HPDE6-E6E7 (cell line): ENCODE data around the gene KRT8.
"Not testable (repeated sequence)": the region's sequence is repeated elsewhere in the genome, so short reads cannot be mapped to it uniquely, and the experiment has no call there.

ENCODE experiments used
- DNase-seq: peaks from one replicate; pipeline ENCODE4 v3.0.0; 2011; ENCODE audit warnings: missing footprints; ENCODE audit errors: extremely low spot score

The KRT8 gene

GRCh38 chr12:52901715-52902541 lies 2.9 kb downstream of the KRT8 start:
- DNase-seq = no peak

GRCh38 chr12:52900896-52901714 lies 3.8 kb downstream of the KRT8 start:
- no peak for DNase-seq

GRCh38 chr12:52900166-52900895 lies 4.5 kb downstream of the KRT8 start:
- no peak for DNase-seq

- no peak for DNase-seq
These were observed 5.4 kb downstream of the KRT8 start for GRCh38 chr12:52899338-52900035.

GRCh38 chr12:52896190-52897100 lies 8.4 kb downstream of the KRT8 start:
- no peak for DNase-seq

- DNase-seq = no peak
These were observed 9.1 kb downstream of the KRT8 start for GRCh38 chr12:52895726-52896189.

- no peak for DNase-seq
These were observed 11.9 kb downstream of the KRT8 start for GRCh38 chr12:52892974-52893373.

GRCh38 chr12:52892207-52892852 lies 12.5 kb downstream of the KRT8 start:
- DNase-seq = no peak

GRCh38 chr12:52891044-52891443 lies 13.8 kb downstream of the KRT8 start:
- DNase-seq = no peak

- no peak for DNase-seq
These were observed 14.5 kb downstream of the KRT8 start for GRCh38 chr12:52890417-52890816.

- no peak for DNase-seq
These were observed 20.2 kb downstream of the KRT8 start for GRCh38 chr12:52884526-52885293.

GRCh38 chr12:52880499-52880898 lies 24.4 kb downstream of the KRT8 start:
- not testable (repeated sequence) for DNase-seq

- DNase-seq = no peak
These were observed 25.2 kb downstream of the KRT8 start for GRCh38 chr12:52879394-52880351.

GRCh38 chr12:52878507-52879393 lies 26.1 kb downstream of the KRT8 start:
- no peak for DNase-seq

- DNase-seq = no peak
These were observed 27.6 kb downstream of the KRT8 start for GRCh38 chr12:52877242-52877641.

- no peak for DNase-seq
These were observed 28.5 kb downstream of the KRT8 start for GRCh38 chr12:52876372-52876771.
